Measurements from ENCODE around the gene NUDT5.
"Not testable (repeated sequence)": the region's sequence is repeated elsewhere in the genome, so short reads cannot be mapped to it uniquely, and the experiment has no call there.

NUDT5 gene

GRCh38 chr10:12202226-12202625 is 6.5 kb upstream of the NUDT5 start:
- DNase-seq, result no peak

- no peak for DNase-seq
These were observed 5.9 kb upstream of the NUDT5 start for GRCh38 chr10:12201543-12201942.

- no peak for DNase-seq
These were observed 5.2 kb upstream of the NUDT5 start for GRCh38 chr10:12200850-12201249.

- no peak for DNase-seq
These were observed 2.5 kb upstream of the NUDT5 start for GRCh38 chr10:12198156-12198555.

GRCh38 chr10:12196531-12197211 is 980 bp upstream of the NUDT5 start:
- no peak for DNase-seq

GRCh38 chr10:12195281-12195602 is 449 bp downstream of the NUDT5 start:
- DNase-seq, result no peak

- peak; percentile 32 for DNase-seq
These were observed 879 bp downstream of the NUDT5 start for GRCh38 chr10:12194752-12195271.

- peak; percentile 60 for DNase-seq
These were observed 2.5 kb downstream of the NUDT5 start for GRCh38 chr10:12193193-12193592.

GRCh38 chr10:12191715-12192114 is 4.0 kb downstream of the NUDT5 start:
- DNase-seq, result no peak

- no peak for DNase-seq
These were observed 6.3 kb downstream of the NUDT5 start for GRCh38 chr10:12189426-12189825.

- DNase-seq, result no peak
These were observed 7.0 kb downstream of the NUDT5 start for GRCh38 chr10:12188656-12189055.

- DNase-seq, result no peak
These were observed 8.3 kb downstream of the NUDT5 start for GRCh38 chr10:12187321-12187905.

GRCh38 chr10:12186323-12186722 is 9.4 kb downstream of the NUDT5 start:
- DNase-seq, result no peak

- DNase-seq, result no peak
These were observed 11.5 kb downstream of the NUDT5 start for GRCh38 chr10:12184165-12184564.

GRCh38 chr10:12181065-12181775 is 14.5 kb downstream of the NUDT5 start:
- no peak for DNase-seq

GRCh38 chr10:12180221-12180974 is 15.3 kb downstream of the NUDT5 start:
- no peak for DNase-seq

GRCh38 chr10:12179606-12180170 is 16.0 kb downstream of the NUDT5 start:
- no peak for DNase-seq

- DNase-seq, result peak; percentile 37
These were observed 18.0 kb downstream of the NUDT5 start for GRCh38 chr10:12177642-12178041.

- DNase-seq, result not testable (repeated sequence)
These were observed 24.2 kb downstream of the NUDT5 start for GRCh38 chr10:12171512-12171911.

GRCh38 chr10:12165999-12166775 is 29.5 kb downstream of the NUDT5 start:
- no peak for DNase-seq

- no peak for DNase-seq
These were observed 30.7 kb downstream of the NUDT5 start for GRCh38 chr10:12165036-12165435.

- no peak for DNase-seq
These were observed 31.6 kb downstream of the NUDT5 start for GRCh38 chr10:12164085-12164484.

All from fibroblast of skin of right quadriceps (primary cell).